ENCODE results near the gene JUN.

DNA sequence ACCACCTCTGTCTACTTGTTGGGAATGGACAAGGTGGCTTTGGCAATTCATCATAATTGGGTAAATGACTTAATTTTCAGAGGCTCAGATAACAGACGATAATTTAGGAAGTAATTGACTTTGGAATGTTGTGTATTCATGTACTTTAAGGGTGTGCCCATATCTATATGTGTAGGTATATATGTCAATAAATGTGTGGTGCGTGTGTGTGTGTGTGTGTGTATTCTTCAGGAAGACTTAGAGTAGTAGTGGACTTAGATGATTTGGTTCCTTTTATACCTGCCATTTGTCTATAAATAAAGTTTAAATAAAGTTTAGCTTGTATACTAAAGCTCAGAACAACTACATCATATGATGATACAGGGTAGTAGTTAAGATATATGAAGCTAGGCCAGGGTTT lies 20.0 kb upstream of the JUN start:
- TF ChIP-seq POLR2A (IDR thresholded peaks at IDR 0.05) = no peak
- TF ChIP-seq, protein P1, sequence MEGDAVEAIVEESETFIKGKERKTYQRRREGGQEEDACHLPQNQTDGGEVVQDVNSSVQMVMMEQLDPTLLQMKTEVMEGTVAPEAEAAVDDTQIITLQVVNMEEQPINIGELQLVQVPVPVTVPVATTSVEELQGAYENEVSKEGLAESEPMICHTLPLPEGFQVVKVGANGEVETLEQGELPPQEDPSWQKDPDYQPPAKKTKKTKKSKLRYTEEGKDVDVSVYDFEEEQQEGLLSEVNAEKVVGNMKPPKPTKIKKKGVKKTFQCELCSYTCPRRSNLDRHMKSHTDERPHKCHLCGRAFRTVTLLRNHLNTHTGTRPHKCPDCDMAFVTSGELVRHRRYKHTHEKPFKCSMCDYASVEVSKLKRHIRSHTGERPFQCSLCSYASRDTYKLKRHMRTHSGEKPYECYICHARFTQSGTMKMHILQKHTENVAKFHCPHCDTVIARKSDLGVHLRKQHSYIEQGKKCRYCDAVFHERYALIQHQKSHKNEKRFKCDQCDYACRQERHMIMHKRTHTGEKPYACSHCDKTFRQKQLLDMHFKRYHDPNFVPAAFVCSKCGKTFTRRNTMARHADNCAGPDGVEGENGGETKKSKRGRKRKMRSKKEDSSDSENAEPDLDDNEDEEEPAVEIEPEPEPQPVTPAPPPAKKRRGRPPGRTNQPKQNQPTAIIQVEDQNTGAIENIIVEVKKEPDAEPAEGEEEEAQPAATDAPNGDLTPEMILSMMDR (IDR thresholded peaks at IDR 0.05) = no peak
